Measurements from ENCODE around the gene COL11A1.

COL11A1 gene

DNA sequence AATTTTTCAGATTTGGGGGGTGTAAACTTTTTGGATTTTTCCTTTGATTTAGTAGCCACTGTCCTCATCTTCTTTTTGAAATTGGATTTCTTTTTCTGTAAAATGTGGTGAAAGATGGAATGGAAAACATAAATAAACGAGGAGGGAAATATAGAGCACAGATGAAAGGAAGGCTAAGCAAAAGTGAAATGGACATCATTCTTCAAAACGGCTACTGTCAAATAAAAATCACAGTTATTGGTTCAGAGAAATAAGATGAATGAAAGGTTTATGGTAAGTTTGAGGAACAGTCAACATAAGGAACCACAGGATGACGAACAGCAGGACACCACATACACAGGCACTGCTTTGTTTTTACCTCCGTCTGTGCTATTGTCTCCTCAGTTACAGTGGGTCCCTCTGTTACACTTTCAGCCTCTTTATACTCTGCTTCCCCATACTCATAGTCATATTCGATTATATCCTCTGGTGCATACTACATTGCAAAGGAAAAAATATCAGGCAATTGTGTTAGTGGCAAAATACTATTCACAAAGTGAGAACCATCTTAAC lies 82.4 kb downstream of the COL11A1 start:
- Histone ChIP-seq H3K9me3 (ENCODE audit: control insufficient read depth in 5 of 5, low read length in 5 of 5) (no peaks in the 10 kb centered on the region), H3K36me3 (ENCODE audit: control insufficient read depth in 5 of 5, insufficient read depth in 5 of 5, low read length in 5 of 5) (no peaks in the 10 kb centered on the region), H3K4me3 (ENCODE audit: low read depth in 1 of 5, low read length in 5 of 5) (no peak overlapping the region), H3K27me3 (ENCODE audit: control insufficient read depth in 5 of 5, insufficient read depth in 4 of 5, low read length in 5 of 5) (no peaks in the 10 kb centered on the region), H3K27ac (ENCODE audit: low read depth, low read length) (no peak overlapping the region), H3K4me1 (ENCODE audit: control insufficient read depth in 5 of 5, insufficient read depth in 5 of 5, low read length in 5 of 5) (no peaks in the 10 kb centered on the region), H3K9ac (ENCODE audit: low read length in 5 of 5) (no peak overlapping the region)

DNA sequence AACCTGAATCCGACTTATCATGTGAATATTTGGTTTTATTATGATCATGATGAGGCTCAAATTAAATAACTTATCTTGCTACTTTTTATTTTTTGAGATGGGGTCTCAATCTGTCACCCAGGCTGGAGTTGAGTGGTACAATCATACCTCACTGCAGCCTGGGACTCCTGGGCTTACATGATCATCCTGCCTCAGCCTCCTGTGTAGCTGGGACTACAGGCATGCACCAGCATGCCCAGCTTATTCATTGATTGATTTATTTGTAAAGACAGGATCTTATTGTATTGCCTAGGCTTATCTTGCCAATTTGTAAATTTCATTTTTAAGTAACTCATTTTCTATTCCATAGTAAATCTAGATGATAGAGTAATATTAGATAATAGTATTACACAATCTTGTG lies 84.3 kb downstream of the COL11A1 start:
- Histone ChIP-seq H3K4me1 (ENCODE audit: control insufficient read depth in 5 of 5, insufficient read depth in 5 of 5, low read length in 5 of 5) (no peaks in the 10 kb centered on the region), H3K27ac (ENCODE audit: low read depth, low read length) (no peak overlapping the region), H3K27me3 (ENCODE audit: control insufficient read depth in 5 of 5, insufficient read depth in 4 of 5, low read length in 5 of 5) (no peaks in the 10 kb centered on the region), H3K36me3 (ENCODE audit: control insufficient read depth in 5 of 5, insufficient read depth in 5 of 5, low read length in 5 of 5) (no peaks in the 10 kb centered on the region), H3K9me3 (ENCODE audit: control insufficient read depth in 5 of 5, low read length in 5 of 5) (no peaks in the 10 kb centered on the region), H3K4me3 (ENCODE audit: low read depth in 1 of 5, low read length in 5 of 5) (no peak overlapping the region), H3K9ac (ENCODE audit: low read length in 5 of 5) (no peak overlapping the region)

- no peaks in the 10 kb centered on the region for H3K36me3 ChIP-seq (ENCODE audit: control insufficient read depth in 5 of 5, insufficient read depth in 5 of 5, low read length in 5 of 5)
- no peak overlapping the region for H3K4me3 ChIP-seq (ENCODE audit: low read depth in 1 of 5, low read length in 5 of 5)
- no peaks in the 10 kb centered on the region for H3K9me3 ChIP-seq (ENCODE audit: control insufficient read depth in 5 of 5, low read length in 5 of 5)
Observed at GRCh38 chr1:103002005-103002404, 106.3 kb downstream of the COL11A1 start.

DNA sequence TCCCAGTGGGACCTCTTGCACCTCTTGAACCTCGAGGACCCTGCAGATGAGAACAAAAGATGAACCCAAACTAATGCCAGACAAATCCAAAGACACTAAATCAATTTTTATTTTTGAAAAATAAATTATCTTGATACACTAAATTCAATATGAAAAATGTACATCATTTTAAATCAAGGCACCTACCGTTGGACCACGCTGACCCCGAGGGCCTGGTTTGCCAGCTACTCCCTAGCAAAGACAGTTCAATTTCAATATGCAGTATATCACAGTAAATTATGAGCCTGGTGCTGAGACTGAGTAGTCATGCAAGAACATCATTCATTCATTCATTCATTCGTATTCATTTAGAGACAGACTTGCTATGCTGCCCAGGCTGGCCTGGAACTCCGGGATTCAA lies 129.4 kb downstream of the COL11A1 start:
- no peak overlapping the region for H3K27ac ChIP-seq (ENCODE audit: low read depth, low read length)
- H3K4me1 ChIP-seq (ENCODE audit: control insufficient read depth in 5 of 5, insufficient read depth in 5 of 5, low read length in 5 of 5) = no peaks in the 10 kb centered on the region
- H3K36me3 ChIP-seq (ENCODE audit: control insufficient read depth in 5 of 5, insufficient read depth in 5 of 5, low read length in 5 of 5) = no peaks in the 10 kb centered on the region

More at GRCh38 chr1:103002005-103002404, 106.3 kb downstream of the COL11A1 start:
- Histone ChIP-seq H3K9ac (ENCODE audit: low read length in 5 of 5) (no peak overlapping the region), H3K27ac (ENCODE audit: low read depth, low read length) (no peak overlapping the region), H3K4me1 (ENCODE audit: control insufficient read depth in 5 of 5, insufficient read depth in 5 of 5, low read length in 5 of 5) (no peaks in the 10 kb centered on the region), H3K27me3 (ENCODE audit: control insufficient read depth in 5 of 5, insufficient read depth in 4 of 5, low read length in 5 of 5) (no peaks in the 10 kb centered on the region)

DNA sequence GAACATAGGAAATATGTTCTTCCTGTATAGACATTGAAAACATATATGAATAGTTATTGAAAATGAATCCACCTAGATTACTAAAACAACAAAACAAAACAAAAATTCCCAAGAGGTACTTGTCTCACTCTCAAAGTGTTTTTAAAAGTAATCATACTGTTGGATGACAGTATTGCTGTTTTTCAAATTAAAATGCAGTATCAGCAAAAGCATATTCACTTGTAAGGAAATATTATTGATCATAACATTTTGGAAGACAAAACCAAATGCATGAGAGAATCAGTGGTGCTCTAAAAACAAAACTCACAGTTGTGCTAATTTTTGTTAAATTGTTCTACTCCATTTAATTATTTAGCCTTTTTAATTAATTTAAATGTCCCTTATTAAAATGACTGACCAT lies 131.0 kb downstream of the COL11A1 start:
- Histone ChIP-seq H3K4me1 (ENCODE audit: control insufficient read depth in 5 of 5, insufficient read depth in 5 of 5, low read length in 5 of 5) (no peaks in the 10 kb centered on the region), H3K4me3 (ENCODE audit: low read depth in 1 of 5, low read length in 5 of 5) (no peak overlapping the region), H3K9me3 (ENCODE audit: control insufficient read depth in 5 of 5, low read length in 5 of 5) (no peaks in the 10 kb centered on the region), H3K27ac (ENCODE audit: low read depth, low read length) (no peak overlapping the region), H3K27me3 (ENCODE audit: control insufficient read depth in 5 of 5, insufficient read depth in 4 of 5, low read length in 5 of 5) (no peaks in the 10 kb centered on the region), H3K9ac (ENCODE audit: low read length in 5 of 5) (no peak overlapping the region), H3K36me3 (ENCODE audit: control insufficient read depth in 5 of 5, insufficient read depth in 5 of 5, low read length in 5 of 5) (no peaks in the 10 kb centered on the region)

More for the DNA sequence above, 129.4 kb downstream of the COL11A1 start:
- Histone ChIP-seq H3K4me3 (ENCODE audit: low read depth in 1 of 5, low read length in 5 of 5) (no peak overlapping the region), H3K9ac (ENCODE audit: low read length in 5 of 5) (no peak overlapping the region), H3K27me3 (ENCODE audit: control insufficient read depth in 5 of 5, insufficient read depth in 4 of 5, low read length in 5 of 5) (no peaks in the 10 kb centered on the region), H3K9me3 (ENCODE audit: control insufficient read depth in 5 of 5, low read length in 5 of 5) (no peaks in the 10 kb centered on the region)

GRCh38 chr1:102970496-102971078 lies 137.7 kb downstream of the COL11A1 start:
- H3K27ac ChIP-seq (ENCODE audit: low read depth, low read length) = no peak overlapping the region
- H3K4me3 ChIP-seq (ENCODE audit: low read depth in 1 of 5, low read length in 5 of 5) = no peak overlapping the region
- no peaks in the 10 kb centered on the region for H3K36me3 ChIP-seq (ENCODE audit: control insufficient read depth in 5 of 5, insufficient read depth in 5 of 5, low read length in 5 of 5)
- H3K9me3 ChIP-seq (ENCODE audit: control insufficient read depth in 5 of 5, low read length in 5 of 5) = no peaks in the 10 kb centered on the region
- no peaks in the 10 kb centered on the region for H3K4me1 ChIP-seq (ENCODE audit: control insufficient read depth in 5 of 5, insufficient read depth in 5 of 5, low read length in 5 of 5)
- H3K27me3 ChIP-seq (ENCODE audit: control insufficient read depth in 5 of 5, insufficient read depth in 4 of 5, low read length in 5 of 5) = no peaks in the 10 kb centered on the region
- no peak overlapping the region for H3K9ac ChIP-seq (ENCODE audit: low read length in 5 of 5)

DNA sequence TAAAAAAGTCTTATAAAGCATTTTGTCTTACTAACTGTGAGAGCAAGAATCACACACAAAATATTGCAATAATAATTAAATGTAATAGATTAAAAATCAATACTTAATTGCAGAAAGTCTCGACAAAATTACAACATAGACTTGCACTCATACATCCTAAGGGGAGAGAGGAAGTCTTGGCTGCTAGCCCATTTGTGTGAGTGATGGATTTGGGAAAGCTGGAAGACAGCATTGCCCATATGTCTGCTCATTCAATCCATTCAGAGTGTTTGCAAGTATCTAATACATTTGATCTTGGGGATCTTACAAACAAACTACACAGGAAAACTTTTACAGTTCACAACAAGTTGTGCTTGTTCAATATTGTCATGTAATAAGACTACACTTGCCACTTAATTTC lies 140.5 kb downstream of the COL11A1 start:
- no peak overlapping the region for H3K9ac ChIP-seq (ENCODE audit: low read length in 5 of 5)
- no peaks in the 10 kb centered on the region for H3K36me3 ChIP-seq (ENCODE audit: control insufficient read depth in 5 of 5, insufficient read depth in 5 of 5, low read length in 5 of 5)
- no peaks in the 10 kb centered on the region for H3K4me1 ChIP-seq (ENCODE audit: control insufficient read depth in 5 of 5, insufficient read depth in 5 of 5, low read length in 5 of 5)
- H3K4me3 ChIP-seq (ENCODE audit: low read depth in 1 of 5, low read length in 5 of 5) = no peak overlapping the region
- H3K27ac ChIP-seq (ENCODE audit: low read depth, low read length) = no peak overlapping the region
- no peaks in the 10 kb centered on the region for H3K27me3 ChIP-seq (ENCODE audit: control insufficient read depth in 5 of 5, insufficient read depth in 4 of 5, low read length in 5 of 5)
- no peaks in the 10 kb centered on the region for H3K9me3 ChIP-seq (ENCODE audit: control insufficient read depth in 5 of 5, low read length in 5 of 5)

- Histone ChIP-seq H3K36me3 (ENCODE audit: control insufficient read depth in 5 of 5, insufficient read depth in 5 of 5, low read length in 5 of 5) (no peaks in the 10 kb centered on the region), H3K27me3 (ENCODE audit: control insufficient read depth in 5 of 5, insufficient read depth in 4 of 5, low read length in 5 of 5) (no peaks in the 10 kb centered on the region), H3K27ac (ENCODE audit: low read depth, low read length) (no peak overlapping the region), H3K9me3 (ENCODE audit: control insufficient read depth in 5 of 5, low read length in 5 of 5) (no peaks in the 10 kb centered on the region), H3K4me1 (ENCODE audit: control insufficient read depth in 5 of 5, insufficient read depth in 5 of 5, low read length in 5 of 5) (no peaks in the 10 kb centered on the region), H3K4me3 (ENCODE audit: low read depth in 1 of 5, low read length in 5 of 5) (no peak overlapping the region), H3K9ac (ENCODE audit: low read length in 5 of 5) (no peak overlapping the region)
Observed at GRCh38 chr1:102961549-102961948, 146.8 kb downstream of the COL11A1 start.

DNA sequence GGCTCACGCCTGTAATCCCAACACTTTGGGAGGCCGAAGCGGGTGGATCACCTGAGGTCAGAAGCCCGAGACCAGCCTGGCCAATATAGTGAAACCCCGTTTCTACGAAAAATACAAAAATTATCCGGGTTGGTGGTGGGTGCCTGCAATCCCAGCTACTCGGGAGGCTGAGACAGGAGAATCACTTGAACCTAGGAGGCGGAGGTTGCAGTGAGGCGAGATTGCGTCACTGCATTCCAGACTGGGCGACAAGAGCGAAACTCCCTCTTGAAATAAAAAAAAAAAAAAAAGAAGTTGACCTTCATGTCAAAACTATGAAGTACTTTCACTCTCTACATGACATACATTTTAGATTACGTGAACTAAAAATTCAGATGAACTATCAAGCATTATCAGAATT lies 153.7 kb downstream of the COL11A1 start:
- Histone ChIP-seq H3K9me3 (ENCODE audit: control insufficient read depth in 5 of 5, low read length in 5 of 5) (no peaks in the 10 kb centered on the region), H3K27me3 (ENCODE audit: control insufficient read depth in 5 of 5, insufficient read depth in 4 of 5, low read length in 5 of 5) (no peaks in the 10 kb centered on the region), H3K36me3 (ENCODE audit: control insufficient read depth in 5 of 5, insufficient read depth in 5 of 5, low read length in 5 of 5) (no peaks in the 10 kb centered on the region), H3K27ac (ENCODE audit: low read depth, low read length) (no peak overlapping the region), H3K9ac (ENCODE audit: low read length in 5 of 5) (no peak overlapping the region), H3K4me3 (ENCODE audit: low read depth in 1 of 5, low read length in 5 of 5) (no peak overlapping the region), H3K4me1 (ENCODE audit: control insufficient read depth in 5 of 5, insufficient read depth in 5 of 5, low read length in 5 of 5) (no peaks in the 10 kb centered on the region)

DNA sequence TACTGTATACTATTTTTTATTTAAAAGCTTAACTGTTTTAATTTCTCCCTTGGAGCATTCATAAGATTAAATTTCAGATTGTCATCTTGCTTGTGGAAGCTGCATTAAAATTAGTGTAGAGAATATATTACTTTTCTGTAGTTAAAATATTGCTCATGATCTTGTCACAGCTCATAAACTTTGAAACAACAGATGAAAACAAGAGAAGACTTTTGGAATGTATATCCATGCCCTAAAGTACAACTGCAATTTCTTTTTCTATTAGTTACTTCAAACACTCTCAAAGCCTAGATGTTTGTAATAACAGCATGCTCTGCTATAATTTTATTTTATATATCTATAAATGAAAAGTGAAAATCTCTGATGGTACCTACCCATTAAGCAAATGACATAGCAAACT lies 155.9 kb downstream of the COL11A1 start:
- Histone ChIP-seq H3K9me3 (ENCODE audit: control insufficient read depth in 5 of 5, low read length in 5 of 5) (no peaks in the 10 kb centered on the region), H3K36me3 (ENCODE audit: control insufficient read depth in 5 of 5, insufficient read depth in 5 of 5, low read length in 5 of 5) (no peaks in the 10 kb centered on the region), H3K4me1 (ENCODE audit: control insufficient read depth in 5 of 5, insufficient read depth in 5 of 5, low read length in 5 of 5) (no peaks in the 10 kb centered on the region), H3K9ac (ENCODE audit: low read length in 5 of 5) (no peak overlapping the region), H3K27ac (ENCODE audit: low read depth, low read length) (no peak overlapping the region), H3K27me3 (ENCODE audit: control insufficient read depth in 5 of 5, insufficient read depth in 4 of 5, low read length in 5 of 5) (no peaks in the 10 kb centered on the region), H3K4me3 (ENCODE audit: low read depth in 1 of 5, low read length in 5 of 5) (no peak overlapping the region)
